ENCODE measurements around the gene RNF213.

- TF ChIP-seq CTCF (IDR thresholded peaks at IDR 0.05; ENCODE audit: low read length) = no peak
- no peak for TF ChIP-seq EZH2 (optimal IDR thresholded peaks at IDR 0.05; ENCODE audit: low read depth, low read length)
Observed at GRCh38 chr17:80227666-80228065, 33.0 kb upstream of the RNF213 start.
